Spleen (tissue), 7 donors: Measurements from ENCODE around the gene ACOXL.

Experiments
- CTCF ChIP-seq, 11 experiments: fragments of 200-600 bp in 7 of 11; fragments of 450-650 bp in 4 of 11; sonication (generic) in 4 of 11; IDR thresholded peaks in 8 of 11; conservative IDR thresholded peaks in 3 of 11; 1 replicate in 7 of 11; 2 replicates in 4 of 11; pipeline versions ENCODE4 v1.4.0 to v1.8.0; 2016 to 2021; ENCODE audit warnings: antibody characterized with exemption in 11 of 11, inconsistent platforms in 4 of 11, mild to moderate bottlenecking in 1 of 11
- POLR2A ChIP-seq, 3 donors: fragments of 450-650 bp; IDR thresholded peaks; one replicate each; pipeline ENCODE4 v1.5.1; 2017; ENCODE audit warnings: antibody characterized with exemption in 3 of 3, mild to moderate bottlenecking in 1 of 3
- POLR2AphosphoS5 ChIP-seq, 3 donors: sonication (generic); formaldehyde crosslinking; IDR thresholded peaks; one replicate each; pipeline ENCODE4 v1.5.1; 2017; ENCODE audit warnings: antibody characterized with exemption in 3 of 3
- donor health status: DM: no; HTN: no; CAD: no; lungs with moderate emphysema.
- donor health status: DM: no; HTN: no; CAD: no.
- donor health status: DM: no; HTN: no; CAD: no.

- no peak for TF ChIP-seq CTCF (IDR thresholded peaks at IDR 0.05 in 8 of 11, conservative IDR thresholded peaks at IDR 0.05 in 3 of 11)
- no peak for TF ChIP-seq POLR2A (IDR thresholded peaks at IDR 0.05)
- no peak for TF ChIP-seq POLR2AphosphoS5 (IDR thresholded peaks at IDR 0.05)
These were observed 416.0 kb downstream of the ACOXL start for GRCh38 chr2:111148225-111148873.
